SK-N-MC (cell line): Measurements from ENCODE around the gene HTRA1.

Experiments
- DNase-seq: peaks from one replicate; pipeline ENCODE4 v3.0.0-alpha.2; 2011; ENCODE audit warnings: low read depth, low spot score
- H3K27ac ChIP-seq: fragments of 200-600 bp; sonication (generic); 2 replicates; pipeline ENCODE4 v1.5.1; 2016; ENCODE audit warnings: mixed run types
- H3K36me3 ChIP-seq: fragments of 200-600 bp; sonication (generic); 2 replicates; pipeline ENCODE4 v1.6.1; 2017; ENCODE audit warnings: antibody characterized with exemption, low read length, mixed read lengths; ENCODE audit not compliant: insufficient read depth
- H3K4me3 ChIP-seq: fragments of 200-600 bp; sonication (generic); 2 replicates; pipeline ENCODE4 v1.5.1; 2016
- H3K9ac ChIP-seq: fragments of 200-600 bp; sonication (generic); 2 replicates; pipeline ENCODE4 v1.8.0; 2017; ENCODE audit warnings: mixed run types, mixed read lengths; ENCODE audit not compliant: insufficient read length
- H3K9me3 ChIP-seq: fragments of 200-600 bp; sonication (generic); 2 replicates; pipeline ENCODE4 v1.6.1; 2017; ENCODE audit warnings: low read depth, mild to moderate bottlenecking, antibody characterized with exemption, low read length, moderate library complexity, mixed read lengths
- EZH2 ChIP-seq: fragments of 200-600 bp; sonication (generic); IDR thresholded peaks from one replicate; pipeline ENCODE4 v1.6.1; 2017; ENCODE audit warnings: antibody characterized with exemption
- FOXP2 ChIP-seq: optimal IDR thresholded peaks from 2 replicates; pipeline ENCODE3; 2011; ENCODE audit warnings: mild to moderate bottlenecking, moderate library complexity; ENCODE audit not compliant: insufficient read depth; ENCODE audit errors: extremely low read length, control extremely low read depth
- POLR2AphosphoS5 ChIP-seq: IDR thresholded peaks from 2 replicates; pipeline ENCODE4 v1.6.1; 2012; ENCODE audit warnings: mild to moderate bottlenecking, low read depth, low read length, borderline replicate concordance

Gene HTRA1

DNA sequence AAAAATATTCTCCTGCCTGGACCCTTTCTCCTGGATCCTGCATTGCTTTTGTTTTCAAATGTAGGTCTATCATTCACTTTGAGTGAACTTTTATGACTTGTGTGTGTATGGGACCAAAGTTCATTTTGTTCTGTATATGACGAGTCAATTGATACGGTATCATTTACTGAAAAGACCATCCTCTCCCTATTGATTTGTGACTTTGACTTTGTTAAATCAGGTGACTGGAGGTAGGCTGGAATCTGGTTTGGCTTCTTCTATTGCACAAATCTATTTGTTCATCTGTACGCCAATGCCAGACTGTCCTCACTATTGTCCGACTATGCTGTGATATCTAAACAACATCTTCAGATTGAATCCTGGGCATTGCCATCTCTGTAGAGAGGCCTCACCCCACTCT is 12.2 kb upstream of the HTRA1 start:
- no peak overlapping the region for H3K27ac ChIP-seq
- no peaks in the 10 kb centered on the region for H3K9me3 ChIP-seq
- TF ChIP-seq POLR2AphosphoS5 (no peak), EZH2 (no peak), FOXP2 (no peak)
- no peaks in the 10 kb centered on the region for H3K36me3 ChIP-seq
- H3K9ac ChIP-seq = no peak overlapping the region
- no peak for DNase-seq
- H3K4me3 ChIP-seq = no peak overlapping the region

DNA sequence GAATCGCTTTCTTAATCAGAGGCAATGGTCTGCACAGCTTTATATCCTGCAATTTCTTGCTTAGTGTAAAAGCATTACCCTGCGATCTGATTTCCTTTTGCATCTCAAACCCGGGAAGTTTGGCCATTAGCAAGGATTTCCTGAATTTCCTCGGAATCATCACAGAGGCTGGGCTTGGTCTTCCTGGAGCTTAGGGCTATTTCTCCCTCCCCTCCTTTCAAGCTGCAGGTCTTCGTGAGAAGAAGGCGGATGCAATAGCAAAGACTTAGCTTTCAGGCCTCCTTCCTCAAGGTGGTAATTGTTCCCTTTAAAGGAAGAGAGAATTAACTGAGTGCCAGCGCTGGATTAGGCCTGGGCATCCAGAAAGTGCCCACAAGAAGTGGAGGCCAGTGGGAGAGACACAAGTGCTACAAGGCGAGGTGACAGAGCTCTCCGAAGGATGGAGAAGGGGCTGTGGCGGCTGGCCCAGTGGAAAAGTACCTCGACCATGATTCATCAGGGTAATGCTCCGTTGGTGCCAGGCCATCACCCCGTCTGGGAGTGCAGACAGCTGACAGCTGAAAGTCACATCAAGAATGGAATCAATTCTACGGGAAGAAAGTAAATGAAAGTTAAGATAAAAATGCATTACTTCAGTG is 10.9 kb upstream of the HTRA1 start:
- no peak overlapping the region for H3K4me3 ChIP-seq
- H3K9ac ChIP-seq = no peak overlapping the region
- no peak for DNase-seq
- no peak overlapping the region for H3K27ac ChIP-seq
- no peak for TF ChIP-seq EZH2
- no peaks in the 10 kb centered on the region for H3K9me3 ChIP-seq
- no peaks in the 10 kb centered on the region for H3K36me3 ChIP-seq

DNA sequence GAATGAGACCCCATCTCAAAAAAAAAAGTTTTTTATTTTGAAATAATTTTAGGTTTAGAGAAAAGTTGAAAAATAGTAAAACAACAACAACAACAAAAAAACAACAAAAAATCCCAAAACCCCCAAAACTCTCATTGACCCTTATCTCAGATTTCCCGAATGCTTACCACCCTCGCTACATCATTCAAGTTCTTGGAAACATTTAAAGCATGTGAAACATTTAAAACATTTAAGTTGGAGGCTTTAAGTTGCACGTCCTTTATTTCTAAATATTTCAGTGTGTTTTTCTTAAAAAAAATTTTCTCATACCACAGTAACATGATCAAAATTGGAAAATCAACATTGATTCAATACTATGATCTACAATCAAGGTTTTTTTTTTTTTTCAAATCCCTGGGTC is 7.3 kb upstream of the HTRA1 start:
- no peaks in the 10 kb centered on the region for H3K9me3 ChIP-seq
- TF ChIP-seq FOXP2 (no peak), EZH2 (no peak), POLR2AphosphoS5 (no peak)

DNA sequence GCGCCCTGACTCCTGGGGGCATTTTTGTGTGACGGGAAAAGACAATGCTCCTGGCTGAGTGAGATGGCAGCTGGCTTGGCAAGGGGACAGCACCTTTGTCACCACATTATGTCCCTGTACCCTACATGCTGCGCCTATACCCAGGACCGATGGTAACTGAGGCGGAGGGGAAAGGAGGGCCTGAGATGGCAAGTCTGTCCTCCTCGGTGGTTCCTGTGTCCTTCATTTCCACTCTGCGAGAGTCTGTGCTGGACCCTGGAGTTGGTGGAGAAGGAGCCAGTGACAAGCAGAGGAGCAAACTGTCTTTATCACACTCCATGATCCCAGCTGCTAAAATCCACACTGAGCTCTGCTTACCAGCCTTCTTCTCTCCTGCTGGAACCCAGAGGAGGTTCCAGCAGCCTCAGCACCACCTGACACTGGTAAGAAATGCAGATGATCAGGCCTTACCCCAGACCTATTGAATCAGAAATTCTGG is 6.7 kb upstream of the HTRA1 start, which contains the start of gene ARMS2:
ARMS2 (plus strand) TSS at position 51 of the 478 bp plus-strand sequence; CDS start at position 126, 75 bp downstream.
- Histone ChIP-seq H3K27ac (no peak within 1 kb of the TSS), H3K9me3 (no peaks in the 10 kb centered on the region), H3K9ac (no peak within 1 kb of the TSS), H3K4me3 (no peak within 1 kb of the TSS), H3K36me3 (no peaks in the 10 kb centered on the region)
- no peak for TF ChIP-seq FOXP2
- TF ChIP-seq EZH2 = no peak
- no peak for TF ChIP-seq POLR2AphosphoS5
- no peak for DNase-seq

More for the DNA sequence above, 7.3 kb upstream of the HTRA1 start:
- Histone ChIP-seq H3K36me3 (no peaks in the 10 kb centered on the region), H3K9ac (no peak overlapping the region), H3K4me3 (no peak overlapping the region), H3K27ac (no peak overlapping the region)
- no peak for DNase-seq

DNA sequence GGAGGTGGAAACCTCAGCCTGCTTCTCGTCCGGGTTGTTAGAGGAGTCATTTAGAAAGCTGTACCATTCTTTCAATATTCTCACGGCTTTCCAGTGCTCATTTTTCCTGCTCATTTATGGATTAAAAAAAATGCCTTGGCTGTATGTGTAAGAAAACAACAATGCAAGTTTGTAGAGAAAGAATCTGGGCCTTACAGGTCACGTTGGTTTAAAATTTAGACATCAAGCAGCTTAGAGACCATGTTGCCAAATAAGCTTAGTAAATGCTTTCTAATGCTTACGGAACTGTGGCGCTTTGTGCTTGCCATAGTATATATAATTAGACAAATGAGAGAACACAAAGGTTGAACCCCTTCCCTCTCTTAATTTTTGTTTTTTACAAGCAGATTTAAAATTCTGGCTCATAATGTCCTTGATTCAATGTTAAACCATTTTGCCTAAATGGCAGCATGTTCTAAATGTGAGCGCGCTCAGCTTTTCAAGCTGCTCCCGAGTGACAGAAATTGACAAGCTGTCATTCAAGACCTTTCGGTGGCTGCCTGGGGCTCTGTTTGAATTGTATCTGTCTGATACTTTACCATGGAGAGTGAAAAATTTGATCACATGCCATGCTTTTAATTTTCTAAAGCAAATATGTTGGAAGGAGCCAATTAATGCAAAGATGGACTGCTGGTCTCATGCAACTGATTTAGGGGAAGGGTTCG is 5.8 kb upstream of the HTRA1 start:
- no peak for DNase-seq
- Histone ChIP-seq H3K27ac (no peak overlapping the region), H3K36me3 (no peaks in the 10 kb centered on the region), H3K9me3 (no peaks in the 10 kb centered on the region), H3K9ac (no peak overlapping the region), H3K4me3 (no peak overlapping the region)
- TF ChIP-seq FOXP2 (no peak), EZH2 (no peak), POLR2AphosphoS5 (no peak)

DNA sequence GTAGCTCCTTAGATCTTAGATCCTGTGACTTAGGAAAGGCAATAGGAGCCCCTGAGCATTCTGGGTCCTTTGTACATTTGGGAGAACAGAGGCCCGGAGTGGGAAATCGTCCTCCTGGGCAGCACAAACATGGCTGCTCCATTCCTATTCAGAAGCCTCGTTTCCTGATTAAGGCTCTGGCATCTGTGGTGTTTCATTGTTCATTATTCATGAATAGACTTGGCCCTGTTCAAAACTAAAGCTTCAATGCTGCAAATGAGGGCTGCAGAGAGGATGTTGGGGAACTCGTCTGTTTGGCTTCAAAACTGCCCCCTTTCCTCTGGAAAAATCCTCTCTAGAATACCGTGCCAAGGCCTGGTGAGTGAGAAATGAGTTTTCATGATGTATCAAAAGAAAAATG is 3.4 kb upstream of the HTRA1 start:
- no peak for DNase-seq
- Histone ChIP-seq H3K4me3 (no peak overlapping the region), H3K36me3 (no peaks in the 10 kb centered on the region), H3K9ac (no peak overlapping the region), H3K9me3 (no peaks in the 10 kb centered on the region), H3K27ac (no peak overlapping the region)
- no peak for TF ChIP-seq EZH2
- TF ChIP-seq POLR2AphosphoS5 = no peak
- TF ChIP-seq FOXP2 = no peak

DNA sequence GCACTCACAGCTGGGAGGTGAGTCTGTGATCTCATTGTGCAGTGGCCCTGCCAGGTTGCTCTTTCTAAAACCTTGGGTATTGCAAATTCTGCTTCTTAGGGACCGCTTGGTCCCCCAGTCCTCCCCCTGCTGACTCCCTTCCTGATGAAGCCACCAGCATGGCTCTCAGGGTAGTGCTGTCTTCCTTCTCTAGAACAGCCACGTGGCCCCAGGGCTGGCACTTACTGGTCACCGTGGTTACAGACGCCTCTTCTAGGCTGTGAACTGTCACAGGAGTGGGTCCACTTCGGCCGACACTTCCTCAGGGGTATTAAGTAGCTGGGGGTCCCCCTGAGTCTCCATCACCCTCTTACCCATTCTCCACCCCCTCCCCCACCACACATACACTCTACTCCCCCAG is 2.7 kb upstream of the HTRA1 start:
- no peak for DNase-seq

DNA sequence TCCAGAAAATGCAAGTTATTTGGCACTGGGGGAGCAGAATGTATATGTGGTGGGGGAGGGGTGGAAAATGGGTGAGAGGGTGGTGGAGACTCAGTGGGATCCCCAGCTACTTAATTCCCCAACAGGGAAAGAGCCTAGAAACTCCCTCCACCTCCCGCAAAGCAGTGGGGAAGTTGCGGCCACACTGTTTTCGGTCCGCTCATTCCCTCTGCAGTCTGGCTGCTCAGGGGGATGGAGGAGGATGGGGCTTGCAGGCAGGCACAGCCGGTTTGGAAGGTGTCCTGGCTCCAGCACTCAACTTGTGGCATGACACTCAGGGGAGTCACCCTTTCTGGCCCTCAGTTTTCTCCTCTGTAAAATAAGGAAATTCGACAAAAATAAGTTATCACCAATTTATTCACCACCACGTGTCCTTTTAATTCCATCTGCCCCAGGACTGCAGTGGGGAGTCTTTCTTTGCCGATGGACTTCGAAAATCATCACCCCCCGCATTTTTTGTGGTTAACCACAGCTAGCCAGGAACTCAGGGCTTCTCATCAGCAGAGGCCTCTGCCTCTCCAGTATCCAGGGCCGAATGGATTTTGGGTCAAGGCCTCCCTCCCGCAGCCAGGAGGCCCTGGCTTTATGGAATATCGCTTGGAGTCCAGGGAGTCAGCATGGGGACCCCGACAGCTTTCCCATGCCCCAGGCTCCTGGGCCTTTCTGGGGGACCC is 1.6 kb upstream of the HTRA1 start:
- DNase-seq = no peak
- no peak for TF ChIP-seq FOXP2
- no peak for TF ChIP-seq POLR2AphosphoS5
- no peak for TF ChIP-seq EZH2
- Histone ChIP-seq H3K9me3 (no peaks in the 10 kb centered on the region), H3K4me3 (no peak overlapping the region), H3K27ac (no peak overlapping the region), H3K36me3 (no peaks in the 10 kb centered on the region), H3K9ac (no peak overlapping the region)

More for the DNA sequence above, 2.7 kb upstream of the HTRA1 start:
- TF ChIP-seq EZH2 = no peak
- TF ChIP-seq POLR2AphosphoS5 = no peak
- TF ChIP-seq FOXP2 = no peak
- no peaks in the 10 kb centered on the region for H3K9me3 ChIP-seq
- no peak overlapping the region for H3K4me3 ChIP-seq
- H3K27ac ChIP-seq = no peak overlapping the region
- H3K9ac ChIP-seq = no peak overlapping the region
- no peaks in the 10 kb centered on the region for H3K36me3 ChIP-seq

DNA sequence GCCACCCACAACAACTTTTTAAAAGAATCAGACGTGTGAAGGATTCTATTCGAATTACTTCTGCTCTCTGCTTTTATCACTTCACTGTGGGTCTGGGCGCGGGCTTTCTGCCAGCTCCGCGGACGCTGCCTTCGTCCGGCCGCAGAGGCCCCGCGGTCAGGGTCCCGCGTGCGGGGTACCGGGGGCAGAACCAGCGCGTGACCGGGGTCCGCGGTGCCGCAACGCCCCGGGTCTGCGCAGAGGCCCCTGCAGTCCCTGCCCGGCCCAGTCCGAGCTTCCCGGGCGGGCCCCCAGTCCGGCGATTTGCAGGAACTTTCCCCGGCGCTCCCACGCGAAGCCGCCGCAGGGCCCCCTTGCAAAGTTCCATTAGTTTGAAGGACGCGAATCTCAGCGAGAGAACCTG is 461 bp upstream of the HTRA1 start:
- TF ChIP-seq FOXP2 (no peak), EZH2 (peak; percentile 26)
- Histone ChIP-seq H3K36me3 (no peaks in the 10 kb centered on the region), H3K27ac (no peak overlapping the region), H3K9me3 (no peaks in the 10 kb centered on the region), H3K9ac (no peak overlapping the region), H3K4me3 (no peak overlapping the region)
- no peak for DNase-seq
